Type B pancreatic cell (in vitro differentiated cells): Measurements from ENCODE around the gene DSCAM. TPM values are rescaled to one million over a fixed set of nuclear protein-coding genes. Genes with fewer than 3 reads are reported as not detected.

ENCODE experiments used
- DNase-seq: peaks from one replicate; pipeline ENCODE4 v3.0.0; 2021; ENCODE audit warnings: mixed read lengths; ENCODE audit not compliant: unreplicated experiment; ENCODE audit errors: extremely low spot score
- H3K27ac Mint-ChIP-seq: 2 replicates; pipeline ENCODE4 v1.8.0; 2021; ENCODE audit warnings: mild to moderate bottlenecking, mixed read lengths
- H3K27me3 Mint-ChIP-seq: 2 replicates; pipeline ENCODE4 v1.8.0; 2021; ENCODE audit warnings: mixed read lengths
- H3K36me3 Mint-ChIP-seq: 2 replicates; pipeline ENCODE4 v1.8.0; 2021; ENCODE audit warnings: mixed read lengths
- H3K4me1 Mint-ChIP-seq: one replicate; pipeline ENCODE4 v1.8.0; 2021; ENCODE audit warnings: mixed read lengths; ENCODE audit not compliant: unreplicated experiment
- H3K4me3 Mint-ChIP-seq: 2 replicates; pipeline ENCODE4 v1.8.0; 2021; ENCODE audit warnings: mild to moderate bottlenecking, mixed read lengths
- H3K9me3 Mint-ChIP-seq: 2 replicates; pipeline ENCODE4 v1.8.0; 2021; ENCODE audit warnings: mixed read lengths
- total RNA-seq: library from RNA; stranded (reverse); gene quantifications from 2 replicates; pipeline ENCODE4 v1.2.1, GENCODE V29; 2021; ENCODE audit warnings: low replicate concordance
- TF ChIP-seq, protein P1 (sequence below): fragments of 200-600 bp; sonication (generic); conservative IDR thresholded peaks from 2 replicates; pipeline ENCODE4 v1.5.0; 2021; ENCODE audit warnings: antibody characterized with exemption, mild to moderate bottlenecking

The DSCAM gene
- total RNA-seq, 1 donor from 2014 or later: 1.4 TPM

GRCh38 chr21:40243685-40244084, 603.3 kb downstream of the DSCAM start:
- TF ChIP-seq, protein P1, sequence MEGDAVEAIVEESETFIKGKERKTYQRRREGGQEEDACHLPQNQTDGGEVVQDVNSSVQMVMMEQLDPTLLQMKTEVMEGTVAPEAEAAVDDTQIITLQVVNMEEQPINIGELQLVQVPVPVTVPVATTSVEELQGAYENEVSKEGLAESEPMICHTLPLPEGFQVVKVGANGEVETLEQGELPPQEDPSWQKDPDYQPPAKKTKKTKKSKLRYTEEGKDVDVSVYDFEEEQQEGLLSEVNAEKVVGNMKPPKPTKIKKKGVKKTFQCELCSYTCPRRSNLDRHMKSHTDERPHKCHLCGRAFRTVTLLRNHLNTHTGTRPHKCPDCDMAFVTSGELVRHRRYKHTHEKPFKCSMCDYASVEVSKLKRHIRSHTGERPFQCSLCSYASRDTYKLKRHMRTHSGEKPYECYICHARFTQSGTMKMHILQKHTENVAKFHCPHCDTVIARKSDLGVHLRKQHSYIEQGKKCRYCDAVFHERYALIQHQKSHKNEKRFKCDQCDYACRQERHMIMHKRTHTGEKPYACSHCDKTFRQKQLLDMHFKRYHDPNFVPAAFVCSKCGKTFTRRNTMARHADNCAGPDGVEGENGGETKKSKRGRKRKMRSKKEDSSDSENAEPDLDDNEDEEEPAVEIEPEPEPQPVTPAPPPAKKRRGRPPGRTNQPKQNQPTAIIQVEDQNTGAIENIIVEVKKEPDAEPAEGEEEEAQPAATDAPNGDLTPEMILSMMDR: no peak
- Mint-ChIP-seq H3K36me3 (no peaks in the 10 kb centered on the region), H3K4me1 (peaks cover 4% of the 10 kb centered on the region), H3K27me3 (no peaks in the 10 kb centered on the region), H3K4me3 (no peak overlapping the region), H3K27ac (no peak overlapping the region), H3K9me3 (no peaks in the 10 kb centered on the region)
- no peak for DNase-seq

DNA sequence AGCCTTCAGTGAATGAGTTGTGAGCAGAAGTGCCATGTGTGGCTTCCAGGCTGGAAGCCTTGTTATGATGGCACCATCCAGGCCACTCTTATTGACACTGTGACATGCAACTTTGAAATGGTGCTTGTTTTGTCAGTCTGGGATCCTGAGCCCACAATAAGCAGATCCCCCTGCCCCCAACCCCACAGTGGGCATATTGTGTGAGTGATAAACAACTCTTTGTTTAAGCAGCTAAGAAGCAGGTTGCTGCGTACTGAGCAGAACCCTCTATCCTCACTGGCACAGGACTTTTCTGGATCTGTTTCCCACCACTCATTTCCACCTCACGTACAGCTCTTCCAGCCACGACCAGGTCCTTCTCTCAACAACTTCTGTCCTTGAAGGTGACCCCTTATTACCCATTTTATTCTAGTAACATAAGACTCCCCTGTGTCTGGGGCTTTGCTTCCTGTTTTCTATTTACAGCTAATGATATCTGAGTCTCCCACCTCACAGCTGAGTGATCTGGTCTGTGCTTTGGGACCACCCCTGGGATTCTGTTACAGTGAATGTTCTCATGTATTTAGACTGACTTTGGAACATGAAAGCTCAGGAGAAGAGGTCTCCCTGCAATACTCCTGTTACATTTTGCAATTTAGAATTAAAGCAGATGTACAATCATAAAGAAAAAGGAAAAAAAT, 604.2 kb downstream of the DSCAM start:
- TF ChIP-seq, protein P1: no peak
- no peaks in the 10 kb centered on the region for H3K9me3 Mint-ChIP-seq
- no peak overlapping the region for H3K4me3 Mint-ChIP-seq
- H3K36me3 Mint-ChIP-seq: no peaks in the 10 kb centered on the region
- H3K27ac Mint-ChIP-seq: no peak overlapping the region
- H3K27me3 Mint-ChIP-seq: no peaks in the 10 kb centered on the region
- no peak for DNase-seq
- H3K4me1 Mint-ChIP-seq: peaks cover 4% of the 10 kb centered on the region

DNA sequence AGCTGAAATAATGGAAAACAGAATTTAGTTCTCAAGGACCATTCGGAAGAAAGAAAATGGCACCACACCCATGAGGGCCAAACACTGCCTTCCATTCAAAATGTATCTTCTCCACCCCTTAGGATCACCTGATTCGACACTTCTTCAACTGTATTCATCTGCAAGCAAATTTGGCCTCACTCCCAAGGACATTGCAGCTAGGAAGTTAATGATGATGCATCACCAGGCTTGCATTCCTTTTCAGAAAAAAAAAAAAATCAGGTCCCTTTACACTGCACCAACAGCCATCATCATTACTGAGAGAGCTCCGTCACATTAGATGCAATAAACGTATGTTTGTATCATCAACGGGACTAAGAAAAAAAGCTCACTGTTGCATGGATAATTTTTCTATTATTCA, 611.4 kb downstream of the DSCAM start:
- H3K9me3 Mint-ChIP-seq: no peaks in the 10 kb centered on the region
- DNase-seq: no peak
- H3K27ac Mint-ChIP-seq: no peak overlapping the region
- H3K36me3 Mint-ChIP-seq: no peaks in the 10 kb centered on the region
- no peaks in the 10 kb centered on the region for H3K4me1 Mint-ChIP-seq
- TF ChIP-seq, protein P1: no peak
- no peaks in the 10 kb centered on the region for H3K27me3 Mint-ChIP-seq
- no peak overlapping the region for H3K4me3 Mint-ChIP-seq

DNA sequence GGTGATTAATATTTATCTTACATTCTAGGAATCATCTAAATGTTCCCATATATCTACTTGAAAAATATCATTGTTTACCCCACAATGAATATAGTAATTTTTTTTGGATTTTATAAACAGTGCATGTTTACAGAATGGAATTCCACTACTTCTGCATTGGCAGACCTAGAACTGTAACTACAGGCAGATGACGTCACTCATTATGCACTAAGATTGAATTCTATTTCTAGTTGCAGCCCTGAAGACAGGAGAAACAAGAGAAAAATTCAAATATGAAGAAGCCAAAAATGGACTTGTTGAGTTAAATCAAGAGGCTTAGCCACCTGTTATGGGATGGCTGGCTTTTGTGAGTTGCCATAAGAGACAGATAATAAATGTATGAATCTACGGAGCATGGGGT, 615.0 kb downstream of the DSCAM start:
- H3K4me1 Mint-ChIP-seq: no peaks in the 10 kb centered on the region
- no peaks in the 10 kb centered on the region for H3K27me3 Mint-ChIP-seq
- DNase-seq: no peak
- TF ChIP-seq, protein P1: no peak
- no peaks in the 10 kb centered on the region for H3K9me3 Mint-ChIP-seq
- H3K27ac Mint-ChIP-seq: no peak overlapping the region
- no peak overlapping the region for H3K4me3 Mint-ChIP-seq
- no peaks in the 10 kb centered on the region for H3K36me3 Mint-ChIP-seq

GRCh38 chr21:40227096-40227495, 619.9 kb downstream of the DSCAM start:
- Mint-ChIP-seq H3K27me3 (no peaks in the 10 kb centered on the region), H3K4me3 (no peak overlapping the region), H3K27ac (no peak overlapping the region), H3K9me3 (no peaks in the 10 kb centered on the region), H3K36me3 (no peaks in the 10 kb centered on the region), H3K4me1 (no peaks in the 10 kb centered on the region)
- TF ChIP-seq, protein P1: no peak
- no peak for DNase-seq
